GM21786 (cell line): ENCODE measurements around the gene PTER.

Source experiments
- ATAC-seq: cut with Tn5 transposase; IDR thresholded peaks from one replicate; pipeline ENCODE4 v1.9.1; 2021; ENCODE audit not compliant: unreplicated experiment

Gene PTER

DNA sequence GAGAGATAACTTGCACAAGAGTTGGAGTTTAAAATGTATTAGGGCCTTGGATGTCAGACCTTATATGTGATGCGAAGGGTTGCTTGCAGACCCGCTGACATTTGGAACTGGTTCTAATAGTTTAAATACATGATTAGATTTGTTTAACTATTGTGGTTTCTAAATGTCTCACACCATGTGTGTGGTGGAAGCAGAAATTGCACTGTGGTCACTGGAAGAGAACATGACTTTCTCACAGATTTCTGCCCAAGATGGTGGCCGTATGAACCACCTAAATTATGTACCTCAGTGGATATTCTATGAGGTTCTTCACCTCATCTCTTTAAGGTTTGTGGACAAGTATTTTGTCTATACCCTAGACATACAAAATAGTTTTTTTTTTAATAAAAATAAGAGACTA lies 93.0 kb downstream of the PTER start:
- ATAC-seq, result no peak

DNA sequence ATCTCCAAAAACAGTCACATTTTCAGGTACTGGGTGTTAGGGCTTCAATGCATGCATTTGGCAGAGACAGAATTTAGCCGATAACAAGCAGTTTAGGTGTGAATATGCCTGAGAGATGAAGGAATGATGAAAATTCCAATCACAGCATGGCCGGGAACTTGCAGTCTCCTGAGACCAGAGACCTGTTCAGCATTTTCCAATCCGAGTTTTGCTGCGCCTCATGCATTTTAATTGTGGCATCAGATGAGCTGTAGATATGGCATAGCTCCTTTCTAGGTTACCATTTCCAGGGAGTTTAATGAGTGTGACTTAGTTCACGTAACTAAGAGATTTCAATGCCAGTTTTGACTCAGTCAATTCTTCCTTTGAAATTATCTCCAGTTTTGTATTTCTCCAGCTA lies 99.3 kb downstream of the PTER start:
- no peak for ATAC-seq

DNA sequence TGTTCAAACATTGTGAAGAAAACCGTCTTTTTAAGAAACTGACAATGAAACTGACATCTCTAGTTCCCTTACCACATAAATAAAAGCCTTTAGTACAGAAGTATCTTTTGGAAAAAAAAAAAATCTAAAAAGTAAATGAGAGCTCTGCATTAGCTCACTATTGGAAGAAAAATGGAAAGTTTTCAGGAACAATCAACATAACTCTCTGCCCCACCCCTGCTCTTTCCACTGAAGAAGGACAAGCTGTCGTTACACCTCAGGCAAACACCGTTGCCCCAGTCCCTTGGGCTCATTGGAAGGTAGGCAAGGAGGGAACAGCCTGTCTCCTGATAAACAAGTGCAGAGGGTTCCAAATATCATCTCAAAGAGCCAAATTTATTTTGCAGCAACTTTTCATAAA lies 107.3 kb downstream of the PTER start:
- no peak for ATAC-seq

DNA sequence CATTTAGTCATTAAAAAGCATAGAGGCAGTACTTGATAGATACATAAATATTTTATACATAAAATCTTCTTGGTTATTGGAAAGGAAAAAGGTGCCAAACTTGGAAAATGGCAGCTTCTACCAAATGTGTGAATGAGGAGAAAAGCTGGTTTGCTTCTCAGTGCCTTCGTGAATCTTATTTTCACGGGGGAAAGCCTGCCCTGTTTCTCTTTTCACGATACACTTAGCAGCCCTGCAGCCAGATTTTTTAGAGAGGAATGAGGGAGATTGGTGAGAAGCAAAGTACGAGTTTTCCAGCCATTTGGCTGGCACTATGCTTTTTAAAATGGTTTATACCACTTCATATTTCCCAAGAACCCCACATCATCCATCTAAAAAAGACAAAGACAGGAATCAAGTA lies 107.8 kb downstream of the PTER start:
- no peak for ATAC-seq

DNA sequence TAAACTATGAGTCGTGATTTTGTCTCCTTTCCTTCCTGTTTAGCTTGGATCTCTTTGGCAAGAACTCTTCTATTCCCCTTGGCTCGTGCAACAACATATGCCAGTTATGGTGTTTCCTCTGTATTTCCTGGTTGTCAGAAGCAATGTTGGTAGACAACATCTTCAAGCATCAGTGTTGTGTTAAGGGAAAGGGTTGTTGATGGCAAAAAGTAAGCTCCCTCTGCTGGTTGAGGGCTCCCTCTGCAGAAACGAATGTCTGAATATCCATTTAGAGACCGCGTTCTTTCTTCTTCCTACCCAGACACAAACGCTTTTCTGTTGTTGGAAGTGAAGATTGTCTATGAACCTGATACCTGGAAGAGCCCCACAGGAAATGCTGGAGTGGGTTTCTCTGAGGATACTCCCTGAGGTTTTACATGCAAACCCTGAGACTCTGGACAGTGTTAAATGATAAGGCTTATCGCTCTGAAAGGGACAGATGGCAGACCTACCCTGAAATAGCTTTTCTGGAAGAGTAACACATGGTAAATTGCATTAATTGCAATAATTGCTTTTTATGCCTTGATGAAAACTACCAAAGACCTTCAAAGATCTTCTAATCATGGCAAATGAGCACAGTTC lies 108.4 kb downstream of the PTER start:
- ATAC-seq, result peak; percentile 69

DNA sequence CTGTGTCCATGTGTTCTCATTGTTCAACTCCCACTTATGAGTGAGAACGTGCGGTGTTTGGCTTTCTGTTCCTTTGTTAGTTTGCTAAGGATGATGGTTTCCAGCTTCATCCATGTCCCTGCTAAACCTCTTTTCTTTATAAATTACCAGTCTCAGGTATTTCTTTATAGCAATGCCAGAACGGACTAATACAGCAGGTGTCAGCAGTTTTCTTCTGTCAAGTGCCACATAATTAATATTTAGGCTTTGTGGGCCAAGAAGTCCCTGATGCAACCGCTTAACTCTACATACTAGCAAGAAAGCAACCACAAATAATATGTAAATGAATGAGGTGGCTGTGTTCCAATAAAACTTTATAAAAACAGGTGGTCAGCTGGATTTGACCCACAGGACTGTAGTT lies 111.2 kb downstream of the PTER start:
- no peak for ATAC-seq

DNA sequence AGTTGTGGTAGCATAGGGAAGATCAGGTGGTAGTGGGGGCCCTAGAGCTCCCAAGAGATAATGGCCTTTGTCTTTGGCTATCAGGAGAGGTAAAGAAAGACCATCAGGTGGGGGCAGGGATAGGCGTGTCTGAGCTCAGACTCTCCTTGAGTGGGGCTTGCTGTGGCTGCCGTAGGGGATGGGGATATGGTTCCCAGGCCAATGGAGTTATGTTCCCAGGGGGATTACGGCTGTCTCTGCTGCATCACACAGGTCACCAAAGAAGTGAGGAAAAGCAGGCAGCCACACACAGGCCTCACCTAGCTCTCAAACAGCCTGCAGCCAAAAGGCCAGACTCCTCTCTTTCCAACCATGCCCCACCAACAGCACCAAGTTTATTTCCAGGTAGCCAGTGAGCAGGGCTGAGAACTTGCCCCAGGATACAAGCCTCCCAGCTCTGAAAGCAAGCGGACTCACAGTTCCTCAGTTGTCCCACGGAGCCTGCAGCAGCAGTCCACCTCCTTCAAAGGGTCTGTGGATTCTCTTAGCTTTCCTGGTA lies 122.5 kb downstream of the PTER start:
- no peak for ATAC-seq

DNA sequence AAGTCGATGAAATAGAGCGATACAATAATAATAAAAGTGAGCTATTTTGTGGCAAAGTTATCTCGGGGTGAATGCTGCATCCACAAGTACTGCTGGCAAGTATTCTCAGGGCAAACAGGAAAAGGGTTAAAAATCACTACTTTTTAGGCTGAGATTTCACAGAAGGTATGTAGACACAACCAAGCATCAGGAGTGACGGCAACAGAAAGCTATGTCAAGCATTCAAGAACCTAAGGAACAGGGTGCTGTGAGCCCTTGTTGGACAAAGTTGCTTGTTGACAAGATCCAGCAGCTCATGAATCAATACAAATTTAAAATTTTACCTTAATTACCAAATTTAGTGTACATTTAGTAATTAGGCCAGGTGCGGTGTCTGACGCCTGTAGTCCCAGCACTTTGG lies 126.1 kb downstream of the PTER start:
- no peak for ATAC-seq
